H9 (cell line): ENCODE measurements around the gene C17orf114.
A peak's percentile ranks its signal among the peaks of the same experiment; 100 is the strongest.

Experiments
- DNase-seq: peaks from one replicate; pipeline ENCODE4 v3.0.0-alpha.2; 2017
- H2AFZ ChIP-seq: one replicate; pipeline ENCODE4 v1.6.1; 2013; ENCODE audit warnings: mild to moderate bottlenecking, low read length, control low read depth, moderate library complexity
- H2AK5ac ChIP-seq: 2 replicates; pipeline ENCODE4 v1.6.1; 2013; ENCODE audit warnings: low read length, control low read depth, mixed read lengths; ENCODE audit not compliant: insufficient read length
- H2BK120ac ChIP-seq: one replicate; pipeline ENCODE4 v1.6.1; 2013; ENCODE audit warnings: low read depth, mild to moderate bottlenecking, low read length, control low read depth, inconsistent platforms; ENCODE audit not compliant: poor library complexity, severe bottlenecking
- H2BK12ac ChIP-seq: 2 replicates; pipeline ENCODE4 v1.6.1; 2013; ENCODE audit warnings: low read length, control low read depth, mixed read lengths, low read depth; ENCODE audit not compliant: insufficient read length
- H2BK15ac ChIP-seq: 2 replicates; pipeline ENCODE4 v1.6.1; 2013; ENCODE audit warnings: low read depth, low read length, control low read depth
- H2BK20ac ChIP-seq: one replicate; pipeline ENCODE4 v1.6.1; 2013; ENCODE audit warnings: low read depth, mild to moderate bottlenecking, low read length, control low read depth, inconsistent platforms; ENCODE audit not compliant: poor library complexity, severe bottlenecking
- H2BK5ac ChIP-seq: 2 replicates; pipeline ENCODE4 v1.6.1; 2013; ENCODE audit warnings: low read length, control low read depth, mixed read lengths; ENCODE audit not compliant: insufficient read length
- H3K14ac ChIP-seq: 2 replicates; pipeline ENCODE4 v1.6.1; 2013; ENCODE audit warnings: low read length, control low read depth; ENCODE audit not compliant: insufficient read depth
- H3K18ac ChIP-seq: 2 replicates; pipeline ENCODE4 v1.6.1; 2013; ENCODE audit warnings: low read depth, mild to moderate bottlenecking, mixed read lengths, low read length, control low read depth; ENCODE audit not compliant: insufficient read length
- H3K23ac ChIP-seq: 2 replicates; pipeline ENCODE4 v1.6.1; 2013; ENCODE audit warnings: low read length, control low read depth, mixed read lengths, low read depth; ENCODE audit not compliant: insufficient read length
- H3K23me2 ChIP-seq: 2 replicates; pipeline ENCODE4 v1.6.1; 2013; ENCODE audit warnings: low read depth, mild to moderate bottlenecking, mixed read lengths, low read length, control low read depth; ENCODE audit not compliant: insufficient read length, poor library complexity, severe bottlenecking
- H3K27ac ChIP-seq: 2 replicates; pipeline ENCODE4 v1.5.1; 2013; ENCODE audit warnings: low read length, control low read depth, mixed read lengths, low read depth; ENCODE audit not compliant: insufficient read length
- H3K27me3 ChIP-seq: 2 replicates; pipeline ENCODE4 v1.6.1; 2013; ENCODE audit warnings: low read length, control low read depth, inconsistent platforms; ENCODE audit not compliant: insufficient read depth
- H3K4ac ChIP-seq: 2 replicates; pipeline ENCODE4 v1.6.1; 2013; ENCODE audit warnings: low read depth, mild to moderate bottlenecking, control low read depth, inconsistent platforms, low read length, moderate library complexity
- H3K4me1 ChIP-seq: 2 replicates; pipeline ENCODE4 v1.6.1; 2013; ENCODE audit warnings: low read length, control low read depth, inconsistent platforms; ENCODE audit not compliant: insufficient read depth
- H3K4me2 ChIP-seq: 2 replicates; pipeline ENCODE4 v1.6.1; 2013; ENCODE audit warnings: low read length, control low read depth, mixed read lengths; ENCODE audit not compliant: insufficient read length, insufficient read depth
- H3K56ac ChIP-seq: 2 replicates; pipeline ENCODE4 v1.6.1; 2013; ENCODE audit warnings: low read depth, mild to moderate bottlenecking, mixed read lengths, low read length, control low read depth; ENCODE audit not compliant: insufficient read length
- H3K79me1 ChIP-seq: 2 replicates; pipeline ENCODE4 v1.6.1; 2013; ENCODE audit warnings: low read depth, mild to moderate bottlenecking, moderate library complexity, low read length, control low read depth, inconsistent platforms; ENCODE audit not compliant: insufficient read depth, poor library complexity, severe bottlenecking
- H3K79me2 ChIP-seq: 2 replicates; pipeline ENCODE4 v1.6.1; 2013; ENCODE audit warnings: low read length, control low read depth, inconsistent platforms; ENCODE audit not compliant: insufficient read depth
- H3K9ac ChIP-seq: 2 replicates; pipeline ENCODE4 v1.6.1; 2013; ENCODE audit warnings: low read length, control low read depth, mixed read lengths; ENCODE audit not compliant: insufficient read length; ENCODE audit errors: extremely low read depth
- H3K9me3 ChIP-seq: one replicate; pipeline ENCODE4 v1.6.1; 2013; ENCODE audit warnings: low read depth, low read length, inconsistent platforms; ENCODE audit not compliant: control insufficient read depth
- H3T11ph ChIP-seq: one replicate; pipeline ENCODE4 v1.6.1; 2013; ENCODE audit warnings: mild to moderate bottlenecking, low read length, control low read depth, inconsistent platforms
- H4K20me1 ChIP-seq: one replicate; pipeline ENCODE4 v1.6.1; 2013; ENCODE audit not compliant: control insufficient read depth, insufficient read length, insufficient read depth
- H4K5ac ChIP-seq: 2 replicates; pipeline ENCODE4 v1.6.1; 2013; ENCODE audit warnings: low read depth, mild to moderate bottlenecking, mixed read lengths, low read length, control low read depth; ENCODE audit not compliant: insufficient read length
- H4K8ac ChIP-seq: replicated peaks from 2 replicates; pipeline ENCODE4 v1.6.1; 2013; ENCODE audit warnings: low read length, control low read depth, mixed read lengths, low read depth; ENCODE audit not compliant: insufficient read length
- H4K91ac ChIP-seq: 2 replicates; pipeline ENCODE4 v1.6.1; 2013; ENCODE audit warnings: low read depth, mild to moderate bottlenecking, moderate library complexity, mixed read lengths, low read length, control low read depth; ENCODE audit not compliant: insufficient read length
- H3K27ac Mint-ChIP-seq, 3 experiments: 2 replicates in 2 of 3; 3 replicates in 1 of 3; pipeline ENCODE4 v1.8.0; 2020 to 2021; ENCODE audit warnings: mixed read lengths in 3 of 3, mild to moderate bottlenecking in 1 of 3, moderate library complexity in 1 of 3
- H3K27me3 Mint-ChIP-seq: 2 replicates; pipeline ENCODE4 v1.8.0; 2021; ENCODE audit warnings: low read depth, mild to moderate bottlenecking, moderate library complexity, mixed read lengths
- H3K36me3 Mint-ChIP-seq, 3 experiments: 2 replicates in 2 of 3; 3 replicates in 1 of 3; pipeline ENCODE4 v1.8.0; 2020 to 2021; ENCODE audit warnings: low read depth in 3 of 3, mixed read lengths in 3 of 3; ENCODE audit not compliant: insufficient read depth in 1 of 3
- H3K4me1 Mint-ChIP-seq, 2 experiments: 2 replicates each; pipeline ENCODE4 v1.8.0; 2020; ENCODE audit warnings: mixed read lengths in 2 of 2
- H3K4me3 Mint-ChIP-seq, 2 experiments: 2 replicates in 1 of 2; 3 replicates in 1 of 2; pipeline ENCODE4 v1.8.0; 2020 to 2021; ENCODE audit warnings: mild to moderate bottlenecking in 2 of 2, mixed read lengths in 2 of 2, moderate library complexity in 1 of 2
- H3K9me3 Mint-ChIP-seq, 2 experiments: 2 replicates in 1 of 2; 3 replicates in 1 of 2; pipeline ENCODE4 v1.8.0; 2020; ENCODE audit warnings: mild to moderate bottlenecking in 2 of 2, mixed read lengths in 2 of 2, moderate library complexity in 1 of 2
- CTCF ChIP-seq: fragments of 200-600 bp; sonication (generic); conservative IDR thresholded peaks from 3 replicates; pipeline ENCODE4 v1.8.0; 2021; ENCODE audit warnings: antibody characterized with exemption, mild to moderate bottlenecking
- WGBS: extraction: QIAGEN DNeasy Blood & Tissue Kit; methylation state at CpG from one replicate; pipeline ENCODE4 v1.1.7; 2013; ENCODE audit warnings: missing lambda C conversion rate, low lambda C conversion rate, mixed read lengths; ENCODE audit not compliant: insufficient read length; ENCODE audit errors: extremely low coverage; 5-methylcytosine and 5-hydroxymethylcytosine counted together

C17orf114 gene

GRCh38 chr17:4790705-4791088 lies 11.4 kb downstream of the C17orf114 start:
- Histone ChIP-seq H3T11ph (no peak overlapping the region), H2AK5ac (no peak overlapping the region), H3K23me2 (peaks cover 17% of the 10 kb centered on the region), H4K8ac (no peak overlapping the region), H3K27ac (no peak overlapping the region), H2AFZ (no peak overlapping the region), H3K79me1 (no peaks in the 10 kb centered on the region), H2BK20ac (no peak overlapping the region), H3K4me1 (peaks cover 2% of the 10 kb centered on the region; the same call in 1 of the 2 replicates), H2BK15ac (no peak overlapping the region), H4K5ac (no peak overlapping the region), H3K18ac (no peak overlapping the region), H3K23ac (no peak overlapping the region), H2BK5ac (no peak overlapping the region), H4K91ac (no peak overlapping the region), H2BK120ac (no peak overlapping the region), H3K79me2 (no peaks in the 10 kb centered on the region), H3K14ac (no peak overlapping the region), H3K4me2 (peak overlapping the region; percentile 47), H3K4ac (no peak overlapping the region), H3K56ac (no peak overlapping the region), H4K20me1 (no peaks in the 10 kb centered on the region), H3K9me3 (no peaks in the 10 kb centered on the region), H3K27me3 (peaks cover 34% of the 10 kb centered on the region), H2BK12ac (no peak overlapping the region), H3K9ac (no peak overlapping the region)
- TF ChIP-seq CTCF, result no peak
- no CpG with 5 or more reads among the region's 7 CpGs for WGBS
- peak overlapping the region; percentile 76 to 86 for H3K4me3 Mint-ChIP-seq
- H3K36me3 Mint-ChIP-seq, result no peaks in the 10 kb centered on the region; a peak in 1 of 7 replicates
- peaks cover 68% of the 10 kb centered on the region for H3K27me3 Mint-ChIP-seq
- no peak overlapping the region for H3K27ac Mint-ChIP-seq
- H3K9me3 Mint-ChIP-seq, result no peaks in the 10 kb centered on the region; a peak in 1 of 5 replicates
- DNase-seq, result no peak
- H3K4me1 Mint-ChIP-seq, result peaks cover 27 to 35% of the 10 kb centered on the region in 2 experiments
